Measurements from ENCODE around the gene INPP4B. TPM values are rescaled to one million over a fixed set of nuclear protein-coding genes. Genes with fewer than 3 reads are reported as not detected.
"Not testable (repeated sequence)": the region's sequence is repeated elsewhere in the genome, so short reads cannot be mapped to it uniquely, and the experiment has no call there.

INPP4B gene
- total RNA-seq, 1 donor from 2014 or later, result 4.9 TPM

- H3K4me3 Mint-ChIP-seq (ENCODE audit: unreplicated experiment), result no peak overlapping the region
- TF ChIP-seq CTCF (IDR thresholded peaks at IDR 0.05; ENCODE audit: unreplicated experiment), result no peak
- no peak overlapping the region for H3K27ac Mint-ChIP-seq (ENCODE audit: unreplicated experiment)
- no peaks in the 10 kb centered on the region for H3K27me3 Mint-ChIP-seq (ENCODE audit: unreplicated experiment)
- H3K4me1 Mint-ChIP-seq (ENCODE audit: unreplicated experiment), result peaks cover 3% of the 10 kb centered on the region
- H3K9me3 Mint-ChIP-seq (ENCODE audit: unreplicated experiment), result no peaks in the 10 kb centered on the region
- no peaks in the 10 kb centered on the region for H3K36me3 Mint-ChIP-seq (ENCODE audit: low read depth, unreplicated experiment)
- no peak for DNase-seq (ENCODE audit: low spot score)
Measured at GRCh38 chr4:142512161-142512560, 333.9 kb downstream of the INPP4B start.

- TF ChIP-seq CTCF (IDR thresholded peaks at IDR 0.05; ENCODE audit: unreplicated experiment), result no peak
- DNase-seq (ENCODE audit: low spot score), result no peak
- Mint-ChIP-seq H3K4me3 (ENCODE audit: unreplicated experiment) (no peak overlapping the region), H3K36me3 (ENCODE audit: low read depth, unreplicated experiment) (no peaks in the 10 kb centered on the region), H3K9me3 (ENCODE audit: unreplicated experiment) (no peaks in the 10 kb centered on the region), H3K27ac (ENCODE audit: unreplicated experiment) (no peak overlapping the region), H3K4me1 (ENCODE audit: unreplicated experiment) (no peaks in the 10 kb centered on the region), H3K27me3 (ENCODE audit: unreplicated experiment) (no peaks in the 10 kb centered on the region)
Measured at GRCh38 chr4:142509881-142510280, 336.2 kb downstream of the INPP4B start.

GRCh38 chr4:142509381-142509780 lies 336.7 kb downstream of the INPP4B start:
- H3K27me3 Mint-ChIP-seq (ENCODE audit: unreplicated experiment); DNase-seq (ENCODE audit: low spot score); H3K4me1 Mint-ChIP-seq (ENCODE audit: unreplicated experiment); H3K4me3 Mint-ChIP-seq (ENCODE audit: unreplicated experiment); H3K36me3 Mint-ChIP-seq (ENCODE audit: low read depth, unreplicated experiment); H3K9me3 Mint-ChIP-seq (ENCODE audit: unreplicated experiment); H3K27ac Mint-ChIP-seq (ENCODE audit: unreplicated experiment): not testable (repeated sequence)

- no peak overlapping the region for H3K27ac Mint-ChIP-seq (ENCODE audit: unreplicated experiment)
Measured at GRCh38 chr4:142500966-142501365, 345.1 kb downstream of the INPP4B start.

GRCh38 chr4:142497606-142498005 lies 348.5 kb downstream of the INPP4B start:
- no peak overlapping the region for H3K4me3 Mint-ChIP-seq (ENCODE audit: unreplicated experiment)
- no peaks in the 10 kb centered on the region for H3K27me3 Mint-ChIP-seq (ENCODE audit: unreplicated experiment)
- no peak for DNase-seq (ENCODE audit: low spot score)
- H3K36me3 Mint-ChIP-seq (ENCODE audit: low read depth, unreplicated experiment), result no peaks in the 10 kb centered on the region
- H3K27ac Mint-ChIP-seq (ENCODE audit: unreplicated experiment), result no peak overlapping the region
- H3K9me3 Mint-ChIP-seq (ENCODE audit: unreplicated experiment), result no peaks in the 10 kb centered on the region
- TF ChIP-seq CTCF (IDR thresholded peaks at IDR 0.05; ENCODE audit: unreplicated experiment), result no peak
- H3K4me1 Mint-ChIP-seq (ENCODE audit: unreplicated experiment), result no peaks in the 10 kb centered on the region

More at GRCh38 chr4:142500966-142501365, 345.1 kb downstream of the INPP4B start:
- no peak for DNase-seq (ENCODE audit: low spot score)
- H3K4me1 Mint-ChIP-seq (ENCODE audit: unreplicated experiment), result no peaks in the 10 kb centered on the region
- no peak for TF ChIP-seq CTCF (IDR thresholded peaks at IDR 0.05; ENCODE audit: unreplicated experiment)
- H3K4me3 Mint-ChIP-seq (ENCODE audit: unreplicated experiment), result no peak overlapping the region
- H3K36me3 Mint-ChIP-seq (ENCODE audit: low read depth, unreplicated experiment), result no peaks in the 10 kb centered on the region
- H3K27me3 Mint-ChIP-seq (ENCODE audit: unreplicated experiment), result no peaks in the 10 kb centered on the region
- H3K9me3 Mint-ChIP-seq (ENCODE audit: unreplicated experiment), result no peaks in the 10 kb centered on the region

Measured in endothelial cell (in vitro differentiated cells).